Activated CD4-positive, CD25-positive, alpha-beta regulatory T cell treated with anti-CD3 and anti-CD28 coated beads, Interleukin-2, amount 50 U/mL, for 16 hours (primary cell): ENCODE measurements around the gene C13orf42.

Experiments
- DNase-seq: peaks from one replicate; pipeline ENCODE4 v3.0.0-alpha.2; 2020; ENCODE audit warnings: low read depth, low spot score

C13orf42 gene

DNA sequence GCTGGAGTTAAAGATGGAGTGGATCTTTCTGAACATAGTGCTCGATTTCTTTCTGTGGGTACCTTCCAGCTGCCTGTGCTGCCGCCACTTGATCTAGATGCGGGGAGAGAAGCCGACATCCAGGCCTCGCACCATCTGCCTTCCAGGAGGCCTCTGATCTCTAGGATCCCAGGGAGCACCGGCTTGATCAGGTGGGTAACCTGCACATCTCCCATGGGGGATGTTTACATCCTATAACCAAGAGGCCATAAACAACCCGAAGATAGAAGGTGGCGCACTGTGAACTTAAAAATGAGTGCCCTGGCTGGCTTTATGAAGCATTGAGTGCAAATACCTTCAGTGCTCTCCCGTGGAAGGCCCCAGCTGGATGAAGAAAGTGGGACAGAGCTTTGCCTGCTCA lies at the start of gene C13orf42:
Gene C13orf42 (minus strand): TSS at position 101 of the 400 bp plus-strand sequence. CDS start 65 bp downstream, at position 36.
- no peak for DNase-seq

DNA sequence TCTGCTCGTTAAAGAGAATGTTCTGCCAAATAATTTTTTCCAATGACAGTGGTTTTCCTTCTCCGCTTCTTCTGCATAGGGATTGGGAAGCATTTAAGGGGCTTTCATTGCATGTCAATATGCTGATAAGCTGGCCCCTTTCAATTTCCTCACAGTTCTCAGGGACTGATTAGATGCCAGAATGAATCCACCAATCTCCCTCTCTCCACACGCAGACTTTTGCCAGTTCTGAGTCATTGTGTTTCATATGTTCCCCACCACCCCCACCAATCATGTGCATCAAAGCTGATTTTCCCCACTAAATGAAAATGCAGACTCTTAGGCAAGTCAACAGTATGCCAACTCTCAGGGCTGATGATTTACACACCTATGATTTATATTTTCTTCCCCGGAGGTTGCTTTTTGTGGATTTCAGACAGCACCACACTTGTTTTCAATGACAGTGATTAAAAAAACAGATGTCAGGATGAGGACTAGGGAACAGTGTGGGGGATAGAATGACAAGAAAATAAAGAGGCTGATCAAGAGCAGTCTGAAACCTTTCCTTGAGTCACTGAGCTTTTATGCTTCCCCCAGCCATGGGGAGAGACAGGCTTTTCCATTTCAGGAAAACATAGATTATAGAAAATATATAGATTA lies 47.9 kb upstream of the C13orf42 start:
- DNase-seq: no peak

DNA sequence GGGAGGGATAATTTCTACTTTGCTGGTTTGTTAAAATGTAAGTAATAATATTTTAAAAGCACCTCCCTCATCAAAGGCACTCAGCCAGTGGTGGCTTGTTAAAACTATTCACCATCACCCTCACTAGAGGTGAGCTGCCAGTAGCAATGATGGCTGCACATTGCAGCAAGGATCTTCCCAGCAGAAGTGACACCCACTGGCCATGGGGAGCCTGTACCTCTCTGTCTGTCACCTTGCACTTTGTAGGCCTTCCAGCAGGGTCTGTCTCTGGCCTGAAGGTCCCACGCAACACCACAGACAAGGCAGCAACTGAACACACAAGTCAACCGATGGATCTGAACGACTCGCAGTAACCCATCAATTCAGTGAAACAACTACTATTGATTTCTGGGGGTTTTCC lies 47.3 kb upstream of the C13orf42 start:
- DNase-seq: no peak

DNA sequence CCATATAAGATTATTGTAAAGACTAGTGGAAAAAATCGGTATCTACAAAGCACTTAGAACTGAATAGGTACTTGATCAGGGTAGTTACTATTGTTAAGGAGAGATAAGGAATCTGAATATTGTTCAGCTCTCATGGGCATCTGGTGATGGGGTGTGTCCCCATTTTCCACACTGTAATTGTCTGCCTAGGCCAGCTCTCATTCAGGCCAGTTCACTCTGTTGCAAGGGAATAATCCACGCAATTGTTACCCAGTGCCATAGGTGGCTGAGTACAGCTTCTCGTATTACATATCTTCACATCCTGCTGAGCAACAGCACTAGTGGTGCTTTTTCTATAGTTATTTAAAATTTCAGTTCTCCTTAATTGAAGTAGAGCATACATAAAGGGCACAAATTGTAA lies 45.6 kb upstream of the C13orf42 start:
- no peak for DNase-seq

DNA sequence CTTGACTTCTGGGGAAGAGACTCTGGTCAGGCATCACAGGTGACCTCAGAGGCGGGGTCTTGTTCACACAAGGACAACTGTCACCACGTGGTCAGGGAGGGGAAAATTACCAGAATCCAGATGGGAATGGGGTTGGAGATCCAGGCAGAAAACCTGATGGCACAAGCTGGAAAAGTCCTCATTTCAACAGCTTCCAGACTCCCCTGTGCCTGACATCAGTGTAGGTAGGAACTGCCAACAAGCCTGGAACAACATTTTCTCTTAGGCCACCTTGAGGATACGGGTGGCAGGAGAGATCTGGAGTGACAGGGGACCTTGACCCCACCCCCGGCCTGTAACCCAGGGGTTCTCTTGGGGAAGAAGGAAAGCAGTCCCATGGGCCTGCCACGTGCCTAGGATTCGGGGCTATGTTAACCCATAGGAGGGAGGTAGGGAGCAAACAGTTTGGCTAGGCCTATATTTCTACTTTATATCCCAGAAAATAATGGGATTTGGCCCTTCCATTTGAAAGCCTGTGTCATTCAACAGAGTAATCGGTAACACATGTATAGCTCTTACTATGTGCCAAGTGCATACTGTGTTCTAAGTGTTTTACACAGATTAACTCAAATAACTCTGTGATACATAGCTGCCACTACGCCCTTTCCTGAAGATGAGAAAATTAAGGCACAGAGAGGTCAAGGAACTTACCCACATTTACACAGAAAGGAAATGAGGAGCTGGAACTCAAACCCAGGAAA lies 44.9 kb upstream of the C13orf42 start:
- no peak for DNase-seq

DNA sequence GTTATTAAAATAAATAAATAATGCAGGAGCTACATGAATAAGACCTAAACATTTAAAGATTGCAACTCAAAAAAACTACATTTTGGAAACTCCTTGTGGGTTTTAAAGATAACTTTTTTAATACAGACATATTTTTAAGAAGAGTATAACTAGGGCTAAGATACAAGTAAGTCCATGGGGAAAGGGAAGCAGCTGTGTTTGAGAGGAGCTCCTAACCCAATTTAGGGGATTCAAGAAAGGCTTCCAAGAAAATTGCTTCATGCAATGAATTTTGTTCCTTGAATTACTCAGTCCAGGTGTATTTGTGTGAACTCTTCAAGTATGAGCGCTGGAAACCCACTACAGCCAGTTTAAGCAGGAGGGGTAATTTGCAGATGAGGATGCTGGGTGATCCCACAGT lies 44.1 kb upstream of the C13orf42 start:
- no peak for DNase-seq

DNA sequence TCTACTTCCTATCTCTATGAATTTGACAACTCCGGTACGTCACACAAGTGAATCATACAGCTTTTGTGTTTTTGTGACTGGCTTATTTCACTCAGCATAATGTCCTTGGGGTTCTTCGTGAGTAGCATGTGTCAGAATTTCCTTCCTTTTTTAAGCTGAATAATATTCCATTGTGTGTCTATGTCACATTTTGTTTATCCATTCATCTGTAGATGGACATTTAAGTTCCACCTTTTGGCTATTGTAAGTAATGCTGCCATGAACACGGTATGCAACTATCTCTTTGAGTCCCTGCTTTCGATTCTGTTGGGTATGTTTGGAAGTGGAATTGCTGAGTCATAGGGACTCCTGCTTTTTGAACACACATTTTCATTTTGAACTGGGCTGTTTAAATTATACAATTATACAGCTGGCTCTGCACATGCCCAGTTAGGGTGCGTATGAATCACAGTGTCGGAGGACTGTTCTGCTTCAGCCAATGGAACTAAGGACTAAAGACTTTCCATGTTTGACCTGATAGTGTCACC lies 43.0 kb upstream of the C13orf42 start:
- no peak for DNase-seq

DNA sequence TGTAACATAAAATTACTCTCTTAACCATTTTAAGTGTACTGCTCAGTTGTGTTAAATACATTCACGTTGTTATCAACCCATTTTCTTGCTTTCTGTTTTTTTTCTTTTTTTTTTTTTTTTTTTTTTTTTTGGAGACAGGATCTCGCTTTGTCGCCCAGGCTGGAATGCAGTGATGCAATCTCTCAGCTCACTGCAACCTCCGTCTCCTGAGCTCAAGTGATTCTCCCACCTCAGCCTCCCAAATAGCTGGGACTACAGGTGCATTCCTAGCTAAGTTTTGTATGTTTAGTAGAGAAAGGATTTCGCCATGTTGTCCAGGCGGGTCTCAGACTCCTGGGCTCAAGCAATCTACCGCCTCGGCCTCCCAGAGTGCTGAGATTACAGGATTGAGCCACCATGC lies 42.5 kb upstream of the C13orf42 start:
- no peak for DNase-seq

DNA sequence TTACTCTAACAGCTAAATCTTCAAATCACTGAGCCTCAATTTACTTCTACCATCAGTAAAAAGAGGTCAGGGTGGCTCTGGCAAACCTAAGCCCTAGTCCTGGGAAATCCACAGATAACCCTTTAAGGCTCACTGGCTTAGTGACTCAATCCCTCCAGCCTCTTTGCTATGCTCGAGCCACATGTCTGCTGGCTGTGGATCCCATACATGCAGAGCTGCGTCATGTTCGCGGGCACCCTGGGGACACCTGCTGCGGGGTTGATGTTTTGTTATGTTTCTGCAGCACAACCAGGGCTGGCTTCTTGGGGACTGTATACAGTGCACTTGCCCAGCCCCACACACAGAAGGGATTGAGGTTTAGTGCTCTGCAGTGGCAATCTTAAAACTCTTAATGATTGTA lies 41.6 kb upstream of the C13orf42 start:
- no peak for DNase-seq

DNA sequence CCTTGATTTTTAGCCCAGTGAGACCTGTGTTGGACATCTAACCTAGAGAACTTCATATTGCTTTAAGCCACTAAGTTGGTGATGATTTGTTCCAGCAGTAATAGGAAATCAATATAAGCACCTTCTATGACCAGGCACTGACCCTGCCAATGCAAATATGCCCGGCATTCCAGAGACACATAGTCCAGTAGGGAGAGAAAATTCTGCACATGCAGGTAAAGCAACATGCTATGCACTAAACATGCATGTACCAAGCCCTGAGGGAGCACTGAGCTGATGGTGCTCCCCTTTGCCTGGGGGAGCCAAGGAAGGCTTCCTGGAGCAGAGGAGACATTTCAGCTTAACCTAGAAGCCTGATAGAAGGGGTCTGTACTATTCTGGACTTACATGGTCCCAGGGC lies 40.4 kb upstream of the C13orf42 start:
- DNase-seq: no peak

DNA sequence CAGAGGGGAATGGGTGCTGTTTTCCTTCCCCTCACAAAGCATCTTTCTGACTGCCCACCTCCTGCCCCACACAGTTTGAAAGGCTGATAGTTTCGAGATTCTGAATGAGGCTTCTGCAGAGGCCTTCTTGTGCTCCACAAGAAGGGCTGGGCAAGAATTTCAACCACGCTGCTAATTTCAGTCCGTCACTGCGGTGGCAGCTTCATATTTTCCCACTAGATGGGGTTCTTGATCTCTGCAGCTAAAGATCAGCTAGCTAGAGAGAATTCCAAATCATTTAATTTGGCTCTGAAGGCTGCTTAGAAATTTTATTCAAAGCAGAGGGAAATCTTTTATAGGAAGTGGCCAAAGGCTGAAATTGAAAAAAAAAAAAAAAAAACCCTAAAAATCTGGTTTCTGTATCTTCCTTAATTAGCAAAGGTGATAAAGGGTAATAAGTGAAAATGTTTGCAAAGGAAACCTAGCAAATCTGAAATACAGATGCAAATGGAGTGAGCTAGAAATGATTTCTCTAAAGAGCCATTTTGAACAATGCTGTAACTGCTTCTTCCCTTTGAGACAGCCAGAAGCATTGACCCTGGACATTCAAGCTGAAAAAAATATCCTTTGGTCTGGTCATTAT lies 38.0 kb upstream of the C13orf42 start:
- DNase-seq: no peak

DNA sequence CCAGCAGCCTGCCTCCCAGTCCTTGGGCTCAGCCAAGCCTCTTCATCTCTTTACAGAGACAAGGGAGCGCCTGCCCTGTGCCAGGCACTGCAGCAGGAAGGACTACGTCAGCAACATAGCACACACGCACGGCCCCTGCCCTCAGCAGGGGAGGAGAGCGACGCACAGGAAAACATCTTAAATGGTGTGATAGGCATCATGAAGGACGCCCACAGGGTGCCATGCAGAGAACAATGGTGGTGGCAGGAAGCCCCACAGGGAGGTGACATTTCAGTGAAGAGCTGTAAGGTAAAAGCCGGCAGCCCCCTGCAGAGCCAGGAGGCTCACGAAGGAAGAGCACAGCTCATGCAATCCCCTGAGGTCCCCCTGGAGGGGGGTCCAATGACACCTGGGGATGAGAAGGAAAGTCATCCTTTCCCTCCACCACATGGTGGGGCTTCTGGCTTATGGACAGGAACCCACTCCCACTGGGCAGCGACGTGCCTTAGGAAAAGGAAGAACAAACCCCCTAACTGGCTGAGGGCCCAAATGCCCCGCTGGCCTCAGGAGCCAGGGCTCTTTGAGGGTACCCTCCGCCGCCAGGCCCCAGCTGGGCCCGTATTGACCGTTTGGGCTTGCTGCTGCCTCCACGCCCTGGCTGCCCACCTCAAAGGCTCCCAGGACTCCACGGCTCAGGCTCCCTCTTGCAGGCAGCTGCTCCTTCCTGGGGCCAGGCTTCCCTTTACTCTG lies 37.3 kb upstream of the C13orf42 start:
- DNase-seq: no peak

DNA sequence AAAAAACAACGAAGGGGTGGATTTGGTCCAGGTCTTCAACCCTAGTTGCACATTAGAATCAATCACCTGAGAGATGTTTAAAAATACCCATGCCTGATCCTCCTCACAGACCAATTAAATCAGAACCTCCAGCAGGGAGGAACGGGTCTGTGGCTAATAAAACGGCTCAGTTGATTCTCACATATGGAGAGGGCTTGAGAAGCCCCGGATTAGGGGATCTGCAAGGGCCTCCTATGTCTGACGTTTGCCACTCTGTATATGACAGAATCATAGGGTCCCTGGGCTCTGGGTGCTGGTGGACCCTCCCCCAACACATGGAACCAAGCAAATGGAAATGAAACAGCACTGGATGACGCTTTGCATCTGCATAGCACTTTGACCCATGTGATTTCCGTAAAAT lies 36.7 kb upstream of the C13orf42 start:
- no peak for DNase-seq

DNA sequence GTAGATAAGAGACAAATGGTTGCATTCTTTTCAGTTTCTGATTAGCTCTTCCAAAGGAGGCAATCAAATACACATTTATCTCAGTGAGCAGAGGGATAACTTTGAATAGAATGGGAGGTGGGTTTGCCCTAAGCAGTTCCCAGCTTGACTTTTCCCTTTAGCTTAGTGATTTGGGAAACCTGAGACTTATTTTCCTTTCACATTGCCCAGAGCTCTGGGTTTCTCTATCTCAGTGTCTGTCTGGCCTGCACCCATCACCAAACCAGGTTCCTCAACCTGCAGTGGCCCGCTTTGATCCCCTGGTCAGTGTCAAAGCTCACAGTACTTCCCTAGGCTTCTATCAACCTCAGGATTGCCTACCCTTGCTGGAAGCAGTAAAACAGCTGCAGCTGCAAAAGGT lies 35.6 kb upstream of the C13orf42 start:
- DNase-seq: no peak

DNA sequence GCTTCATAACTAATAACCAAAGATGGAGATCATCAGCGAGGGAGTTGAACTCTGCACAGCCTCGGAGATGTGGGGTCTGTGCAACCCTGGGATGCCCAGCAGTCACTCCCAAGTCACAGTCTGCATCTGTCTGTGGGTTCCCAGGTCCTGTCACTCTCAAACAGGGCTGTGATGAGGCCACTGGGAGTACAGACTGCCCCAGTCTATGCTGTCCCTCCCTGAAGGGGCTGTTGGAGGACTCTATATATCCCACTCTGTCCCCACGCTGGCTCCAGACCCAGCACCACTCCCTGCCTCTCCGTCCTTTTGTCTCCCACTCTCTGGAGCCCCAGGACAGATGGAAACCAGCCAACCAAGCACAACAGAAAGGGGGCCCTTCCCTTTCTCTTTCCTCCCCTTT lies 26.2 kb upstream of the C13orf42 start:
- DNase-seq: no peak

DNA sequence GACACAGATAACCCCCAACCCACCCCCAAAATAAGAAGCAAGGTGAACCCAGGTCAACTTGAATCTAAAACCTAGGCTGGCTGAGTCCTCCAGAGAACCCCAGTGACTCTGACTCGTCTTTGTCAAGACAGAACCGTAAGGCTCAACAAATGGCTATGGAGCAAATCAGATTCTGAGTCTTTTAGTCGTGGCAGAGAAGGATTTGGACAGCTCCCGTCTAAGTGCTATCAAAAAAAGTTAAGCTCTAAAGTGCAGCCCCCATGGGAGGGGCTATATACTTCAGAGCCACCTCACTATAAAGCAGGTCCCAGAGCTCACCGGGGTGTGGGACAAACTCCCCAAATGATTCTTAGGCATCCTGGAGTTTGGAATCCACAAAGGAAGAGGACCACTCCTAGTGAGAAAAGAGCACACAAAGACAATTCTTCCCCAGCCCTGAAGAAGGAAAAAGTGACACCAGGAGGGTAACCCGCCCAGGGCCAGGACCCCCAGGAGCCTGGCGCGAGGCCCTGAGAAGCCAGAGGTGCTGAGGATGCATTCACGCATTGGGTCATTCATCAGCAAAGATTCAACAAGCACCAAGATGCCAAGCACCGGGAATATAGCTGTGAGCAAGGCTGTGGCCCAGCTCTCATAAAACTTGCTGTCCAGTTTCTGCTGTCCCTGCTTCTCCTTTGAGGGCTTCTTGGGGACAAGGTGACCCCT lies 25.4 kb upstream of the C13orf42 start:
- DNase-seq: no peak

DNA sequence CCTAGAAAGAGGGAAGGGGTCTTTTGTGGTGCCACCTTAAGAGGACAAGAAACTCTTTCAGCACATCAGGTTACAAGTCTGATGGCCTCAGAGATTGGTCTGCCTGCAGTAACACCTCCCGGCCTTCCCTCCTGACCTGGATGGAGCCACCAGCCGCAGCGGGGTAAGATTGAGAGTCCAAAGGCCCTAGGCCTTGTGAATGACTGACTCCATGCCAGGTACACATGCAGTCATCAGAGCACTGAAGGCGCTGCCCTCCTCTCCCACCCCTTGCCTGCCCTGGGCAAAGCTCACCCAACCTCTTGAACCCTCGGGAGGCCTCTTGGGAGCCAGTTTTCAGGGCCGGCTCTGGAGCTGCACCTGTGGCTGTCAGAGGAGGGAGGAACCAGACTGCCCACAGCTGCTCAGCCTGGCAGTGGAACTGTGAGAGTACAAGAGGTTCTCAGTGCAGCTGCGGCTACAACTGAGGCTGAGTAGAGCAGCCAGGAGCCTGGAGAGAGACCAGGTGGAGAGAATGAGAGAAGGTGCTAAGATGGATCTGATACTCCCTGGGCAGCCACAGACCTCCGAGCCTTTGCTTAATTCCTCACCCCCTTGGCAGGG lies 23.8 kb upstream of the C13orf42 start:
- DNase-seq: no peak

DNA sequence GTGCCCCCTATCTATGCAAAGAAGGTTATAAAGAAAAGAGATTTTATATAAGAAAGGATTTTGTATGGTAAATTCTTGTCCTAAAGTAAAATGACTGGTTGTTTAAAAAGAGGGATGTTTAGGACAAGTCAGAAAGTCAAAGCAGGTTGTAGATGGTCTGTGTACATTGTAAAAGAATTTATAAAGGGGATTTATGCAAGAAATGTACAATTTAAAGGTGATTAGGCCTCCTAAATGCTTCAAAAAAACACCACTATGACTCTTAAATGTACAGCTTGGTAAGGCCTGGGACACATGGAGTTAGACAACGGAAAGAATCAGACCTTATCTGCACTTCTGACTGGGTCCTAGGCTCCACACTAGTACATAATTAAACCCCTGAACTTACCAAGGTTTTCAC lies 19.3 kb upstream of the C13orf42 start:
- DNase-seq: no peak

DNA sequence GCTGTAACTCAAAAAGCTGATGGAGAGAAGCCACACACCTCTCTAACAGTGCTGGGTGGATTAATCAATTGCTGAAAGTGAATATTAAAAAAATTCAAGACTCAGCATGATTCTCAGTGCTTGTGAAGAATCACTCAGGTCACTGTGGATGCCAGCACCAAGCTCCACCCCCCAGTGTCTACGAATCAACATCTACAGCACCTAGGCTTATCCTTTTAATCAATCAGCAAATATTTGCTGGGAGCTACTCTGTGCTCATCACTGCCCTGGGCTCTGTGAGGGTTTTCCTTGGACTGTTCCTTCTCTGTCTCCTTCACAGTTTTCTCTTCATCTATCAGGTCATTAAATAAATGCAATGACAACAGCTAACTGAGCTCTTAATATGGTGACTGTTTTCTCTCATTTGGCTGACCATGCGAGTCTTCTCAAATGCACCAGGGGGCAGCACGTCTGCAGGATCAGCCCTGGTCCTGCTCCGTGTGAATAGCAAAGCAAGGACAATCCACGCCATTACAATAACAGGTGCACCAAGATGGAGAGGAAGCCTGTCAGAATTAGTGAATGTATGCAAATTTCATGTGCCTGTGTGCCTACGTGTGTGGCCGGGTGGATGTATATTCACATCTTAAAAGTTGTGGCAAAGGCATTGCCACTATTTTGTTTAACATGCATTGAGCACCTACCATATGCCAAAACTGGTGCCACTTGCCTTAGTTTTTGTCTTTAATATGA lies 14.6 kb upstream of the C13orf42 start:
- peak; percentile 10 for DNase-seq

DNA sequence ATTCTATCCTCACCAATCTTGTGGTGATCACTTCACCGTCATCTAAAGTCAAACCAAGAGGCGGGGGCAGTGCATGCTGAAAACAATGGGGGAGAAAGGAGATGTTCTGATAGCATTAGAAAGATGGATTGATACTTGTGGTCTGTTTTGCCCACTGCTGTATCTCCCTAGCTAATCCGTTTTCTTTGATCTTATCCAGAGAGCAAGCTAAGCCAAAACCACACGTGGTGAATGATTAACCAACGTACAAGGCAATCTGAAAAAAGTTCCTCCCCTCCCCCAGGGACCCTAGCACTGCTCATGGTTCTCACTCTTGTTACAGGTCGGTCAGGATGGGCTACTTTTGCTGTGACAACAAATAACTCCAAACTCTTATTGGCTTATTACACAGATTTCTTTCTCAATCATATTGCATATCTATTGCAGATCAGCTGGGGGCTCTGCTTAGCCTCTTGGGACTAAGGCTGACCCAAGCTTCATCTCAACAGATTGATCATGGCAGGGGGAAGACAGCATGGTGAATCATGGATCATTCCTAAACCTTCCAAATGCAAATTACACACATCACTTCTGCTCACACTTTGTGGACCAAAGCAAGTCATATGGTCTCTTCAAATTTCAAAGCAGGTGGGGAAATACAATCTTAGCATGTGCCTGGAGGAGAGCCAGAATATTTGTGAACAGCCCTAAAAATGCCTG lies 11.9 kb upstream of the C13orf42 start:
- DNase-seq: no peak
